ENCODE data around the gene ZNF846.
"Not testable (repeated sequence)": the region's sequence is repeated elsewhere in the genome, so short reads cannot be mapped to it uniquely, and the experiment has no call there.

The ZNF846 gene

DNA sequence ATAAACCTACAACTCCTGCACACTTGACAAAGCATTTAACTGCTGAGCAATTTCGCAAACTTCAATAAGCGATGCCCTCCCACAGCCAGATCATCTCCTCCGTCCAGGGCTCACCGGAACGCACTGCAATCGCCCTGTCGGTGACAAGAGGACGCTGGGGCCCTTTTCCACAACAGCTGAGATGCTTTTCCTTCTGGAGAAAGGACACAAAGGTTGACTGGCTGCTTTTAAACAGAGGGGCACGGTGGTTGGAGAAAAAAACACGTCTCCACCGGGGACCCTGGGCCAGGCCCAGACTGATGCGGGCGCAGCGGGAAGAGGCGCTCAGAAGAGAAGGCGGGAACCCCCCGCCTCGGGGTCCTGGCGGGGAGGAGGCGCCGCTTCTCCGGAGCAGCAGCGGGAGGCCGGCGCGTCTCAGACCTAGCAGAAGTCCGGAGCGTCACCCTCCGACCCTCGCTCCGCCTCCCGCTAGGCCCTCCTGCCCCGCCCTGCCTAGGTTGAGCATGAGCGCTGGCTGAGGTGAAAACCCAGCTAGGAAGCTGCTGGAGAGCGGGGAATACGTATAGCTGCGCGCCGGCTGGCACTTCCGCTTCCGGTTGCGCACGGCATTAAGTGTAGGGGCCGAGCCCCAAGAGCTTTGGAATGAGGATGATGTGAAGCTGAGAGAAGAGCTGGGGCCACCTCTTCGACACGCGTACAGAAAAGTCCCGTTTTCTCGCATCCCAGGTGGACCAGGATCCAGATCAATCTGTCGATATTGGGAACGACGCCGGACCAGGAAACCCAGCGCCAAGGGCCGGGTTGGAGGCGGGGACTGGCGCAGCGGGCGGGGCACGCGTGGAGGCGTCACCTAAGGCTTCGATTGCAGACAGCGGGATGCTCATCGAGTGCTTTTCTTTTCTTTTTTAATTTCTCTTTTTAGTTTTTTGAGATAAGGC lies at the start of gene ZNF846:
Gene ZNF846, minus strand, starts transcription at position 564 of the 938 bp plus-strand sequence. CDS start 3,788 bp downstream, outside the sequence.
- DNase-seq (ENCODE audit: low read depth in 2 of 2), result peak; percentile 83 to 86

DNA sequence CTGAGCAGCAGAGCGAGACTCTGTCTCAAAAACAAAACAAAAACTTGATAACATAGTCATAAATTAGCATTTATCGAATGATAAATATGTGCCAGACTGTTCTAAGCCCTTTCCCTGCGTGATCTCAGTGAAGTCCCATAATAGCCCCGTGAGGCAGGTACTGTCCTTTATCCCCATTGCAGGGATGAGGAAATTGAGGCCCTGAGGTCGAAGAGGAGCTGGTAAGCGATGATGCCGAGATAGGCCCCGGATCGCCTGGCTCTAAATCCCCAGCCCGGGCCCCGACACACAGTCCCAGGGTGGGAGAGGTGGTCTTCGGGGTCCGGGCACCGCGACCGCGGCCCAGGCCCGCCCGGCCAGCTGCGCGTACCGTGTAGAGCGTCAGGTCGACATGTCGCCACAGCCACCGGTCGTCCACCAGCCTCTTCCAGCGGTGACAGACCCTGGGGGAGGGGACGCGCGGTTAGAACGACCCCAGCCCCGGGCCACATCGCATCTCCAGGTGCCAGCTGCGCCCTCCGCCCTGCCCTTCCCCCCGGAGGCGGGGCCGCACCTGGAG lies 49.7 kb upstream of the ZNF846 start:
- DNase-seq (ENCODE audit: low read depth in 2 of 2), result no peak

DNA sequence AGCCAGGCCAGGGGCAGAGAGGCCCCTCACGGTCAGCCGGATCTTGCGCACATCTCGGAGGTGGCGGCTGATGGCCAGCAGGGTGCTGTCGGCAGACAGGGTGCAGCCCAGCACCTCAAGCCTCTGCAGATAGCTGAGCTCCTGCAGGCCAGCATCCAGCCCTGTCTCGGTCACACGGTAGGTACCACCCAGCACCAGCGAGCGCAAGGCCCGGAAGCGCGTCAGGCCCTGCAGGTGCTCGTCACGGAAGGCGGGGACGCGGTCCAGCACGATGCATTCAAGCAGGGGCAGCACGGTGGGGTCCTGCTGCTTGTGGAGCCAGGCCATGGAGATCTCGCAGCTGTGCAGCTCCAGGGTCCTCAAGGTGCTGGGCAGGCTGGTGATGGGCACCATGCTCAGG lies 42.6 kb upstream of the ZNF846 start:
- no peak for DNase-seq (ENCODE audit: low read depth in 2 of 2)

DNA sequence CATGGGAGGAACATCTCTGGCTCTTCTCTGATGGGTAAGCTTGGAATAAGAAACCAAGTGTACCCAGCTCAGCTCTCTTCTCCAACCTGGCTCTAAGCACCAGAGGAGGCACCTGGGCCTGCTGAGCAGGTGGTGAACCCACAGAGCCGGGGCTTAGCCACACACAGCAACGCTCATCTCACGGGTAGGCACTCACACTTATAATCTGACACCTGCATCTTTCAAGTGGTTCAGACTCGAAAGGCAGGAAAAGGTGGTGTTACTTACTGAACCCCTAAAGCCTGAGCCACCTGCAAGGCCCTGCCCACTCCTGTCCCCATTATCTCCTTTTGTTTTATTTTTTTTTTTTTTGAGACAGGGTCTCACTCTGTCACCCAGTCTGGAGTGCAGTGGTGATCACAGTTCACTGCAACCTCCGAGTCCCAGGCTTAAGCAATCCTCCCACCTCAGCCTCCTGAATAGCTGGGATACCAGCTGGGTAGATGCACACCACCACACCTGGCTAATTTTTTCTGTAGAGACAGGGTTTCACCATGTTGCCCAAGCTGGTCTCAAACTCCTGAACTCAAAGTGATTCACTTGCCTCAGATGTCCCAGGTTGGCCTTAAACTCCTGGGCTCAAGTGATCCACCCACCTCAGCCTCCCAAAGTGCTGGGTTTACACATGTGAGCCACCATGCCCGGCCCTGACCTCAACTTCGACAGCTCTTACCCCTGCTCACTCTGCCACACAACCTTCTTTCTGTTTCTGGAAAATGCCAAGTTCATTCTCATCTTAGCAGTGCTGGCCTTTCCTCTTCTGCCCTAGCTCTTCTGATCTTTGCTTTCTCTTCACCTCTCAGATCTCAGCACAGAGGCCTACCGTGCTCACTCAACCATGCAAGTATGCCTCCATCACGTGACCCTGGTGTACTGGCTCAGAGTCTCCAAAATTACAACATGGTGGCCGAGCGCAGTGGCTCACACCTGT lies 40.6 kb upstream of the ZNF846 start:
- no peak for DNase-seq (ENCODE audit: low read depth in 2 of 2)

DNA sequence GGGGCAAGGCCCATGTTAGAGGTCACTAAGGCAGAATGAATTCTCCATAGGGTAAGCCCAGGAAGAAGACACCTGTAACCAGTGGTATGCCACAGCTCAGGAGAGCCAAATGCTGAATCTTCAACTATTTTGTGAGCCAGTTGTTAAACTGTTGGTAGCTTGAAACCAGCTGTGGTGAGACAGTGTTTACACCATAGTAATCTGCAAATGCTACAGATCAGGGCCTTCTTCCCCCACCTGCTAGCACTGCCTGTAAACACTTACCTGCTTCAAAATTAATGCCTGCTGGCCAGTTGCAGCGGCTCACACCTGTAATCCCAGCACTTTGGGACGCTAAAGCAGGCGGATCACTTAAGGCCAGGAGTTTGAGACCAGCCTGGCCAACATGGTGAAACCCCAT lies 38.3 kb upstream of the ZNF846 start:
- DNase-seq (ENCODE audit: low read depth in 2 of 2), result no peak

DNA sequence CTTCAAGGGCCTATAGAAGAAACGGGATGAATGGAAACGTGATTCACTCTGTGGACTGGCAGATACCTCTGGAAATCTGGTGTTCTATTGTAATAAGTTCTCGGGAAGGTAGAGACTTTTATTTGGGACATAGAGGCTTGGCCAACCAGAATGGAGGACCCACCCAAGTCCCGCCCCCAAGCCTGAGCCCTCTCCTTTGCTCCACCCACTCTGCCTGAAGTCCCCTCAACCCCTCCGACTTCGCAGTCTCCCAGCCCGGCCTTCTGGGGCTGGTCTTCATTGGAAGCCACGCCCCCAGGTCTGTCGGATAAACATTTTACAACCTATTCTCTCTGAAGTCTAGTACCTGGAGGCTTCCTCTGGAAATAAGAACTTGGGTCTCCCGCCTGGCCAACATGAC lies 33.4 kb upstream of the ZNF846 start:
- DNase-seq (ENCODE audit: low read depth in 2 of 2), result no peak

DNA sequence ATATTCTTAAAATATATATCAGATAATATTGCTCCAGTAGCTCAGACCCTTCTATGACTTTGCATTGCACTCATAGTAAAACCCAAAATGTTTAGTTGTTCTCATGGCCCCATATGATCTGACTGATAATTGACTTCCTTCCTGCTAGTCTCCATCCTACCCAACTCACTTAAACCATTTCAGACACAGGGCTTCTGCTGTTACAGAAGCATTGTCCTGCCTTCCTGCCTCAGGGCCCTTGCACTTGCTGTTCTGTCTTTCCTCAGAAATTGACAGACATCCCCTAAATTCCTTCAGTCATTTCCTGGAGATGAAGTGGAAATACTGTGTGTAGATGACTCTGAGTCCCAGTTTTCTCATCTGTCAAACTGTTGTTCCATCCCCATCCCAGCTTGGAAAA lies 30.6 kb upstream of the ZNF846 start:
- no peak for DNase-seq (ENCODE audit: low read depth in 2 of 2)

DNA sequence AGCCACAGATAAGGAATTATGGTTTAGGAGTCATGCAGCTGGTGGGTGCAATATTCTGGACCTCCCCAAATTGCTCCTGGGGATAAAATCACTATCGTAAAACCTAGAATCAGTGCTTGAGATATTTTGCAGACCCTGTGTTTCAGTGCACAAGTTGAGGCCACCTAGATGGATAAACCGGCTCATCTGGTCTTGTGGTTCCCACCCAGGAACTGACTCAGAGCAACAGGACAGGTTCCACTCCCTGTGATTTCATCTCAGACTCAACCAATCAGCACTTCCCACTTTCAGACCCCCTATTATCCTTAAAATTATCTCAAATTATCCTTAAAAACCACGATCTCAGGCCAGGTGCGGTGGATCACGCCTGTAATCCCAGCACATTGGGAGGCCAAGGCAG lies 29.3 kb upstream of the ZNF846 start:
- no peak for DNase-seq (ENCODE audit: low read depth in 2 of 2)

DNA sequence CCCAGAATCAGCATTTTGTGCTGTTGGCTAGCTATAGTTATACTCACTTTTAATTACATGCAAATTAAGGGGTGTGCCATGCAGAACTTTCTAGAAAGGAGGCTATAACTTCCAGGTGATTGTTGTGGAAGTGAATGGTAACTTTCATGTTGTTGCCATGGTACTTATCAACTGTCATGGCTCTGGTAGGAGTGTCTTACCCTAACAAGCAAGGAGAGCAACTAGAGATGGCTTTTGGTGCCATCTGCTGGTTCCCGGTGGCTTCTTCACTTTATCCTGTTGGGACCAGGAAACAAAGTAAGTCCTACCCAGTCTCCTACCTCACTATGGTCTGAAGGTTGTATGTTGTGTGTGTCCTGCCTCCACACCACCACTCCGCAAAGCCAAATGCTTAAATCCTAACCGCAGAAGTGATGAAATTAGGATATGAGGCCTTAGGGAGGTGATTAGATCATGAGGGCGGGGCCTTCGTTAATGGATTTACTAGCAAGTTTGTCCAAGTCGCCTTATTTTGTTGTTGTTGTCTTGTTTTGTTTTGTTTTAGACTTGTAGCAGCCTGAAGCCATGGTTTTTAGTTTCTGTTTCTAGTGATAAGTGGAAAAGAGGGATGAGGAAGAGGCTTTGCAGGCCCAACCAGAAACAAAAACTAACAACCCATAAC lies 27.7 kb upstream of the ZNF846 start:
- peak; percentile 62 for DNase-seq (ENCODE audit: low read depth in 2 of 2)

DNA sequence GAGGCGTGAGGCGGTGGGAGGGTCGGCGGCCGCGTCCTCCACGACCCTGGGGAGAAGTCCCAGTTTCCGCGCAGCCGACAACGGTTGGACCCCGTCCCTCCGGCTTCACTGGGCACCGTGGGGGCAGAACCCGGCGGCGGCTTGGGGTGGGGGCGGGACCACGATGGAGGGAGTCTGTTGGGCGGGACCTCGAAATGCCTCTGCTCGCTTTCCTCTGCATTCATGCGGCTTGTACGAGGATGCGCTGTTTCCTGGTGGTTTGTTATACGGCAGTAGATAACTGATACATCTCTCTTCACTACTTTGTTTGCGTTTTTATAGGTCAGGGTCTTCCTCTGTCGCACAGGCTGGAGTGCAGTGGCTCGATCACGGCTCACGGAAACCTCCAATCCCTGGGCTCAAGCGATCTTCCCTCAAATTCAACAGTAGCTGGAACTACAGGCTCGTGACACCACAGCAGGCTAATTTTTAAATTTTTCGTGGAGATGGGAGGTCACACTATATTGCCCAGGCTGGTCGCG lies 24.6 kb upstream of the ZNF846 start:
- peak; percentile 25 to 47 for DNase-seq (ENCODE audit: low read depth in 2 of 2)

DNA sequence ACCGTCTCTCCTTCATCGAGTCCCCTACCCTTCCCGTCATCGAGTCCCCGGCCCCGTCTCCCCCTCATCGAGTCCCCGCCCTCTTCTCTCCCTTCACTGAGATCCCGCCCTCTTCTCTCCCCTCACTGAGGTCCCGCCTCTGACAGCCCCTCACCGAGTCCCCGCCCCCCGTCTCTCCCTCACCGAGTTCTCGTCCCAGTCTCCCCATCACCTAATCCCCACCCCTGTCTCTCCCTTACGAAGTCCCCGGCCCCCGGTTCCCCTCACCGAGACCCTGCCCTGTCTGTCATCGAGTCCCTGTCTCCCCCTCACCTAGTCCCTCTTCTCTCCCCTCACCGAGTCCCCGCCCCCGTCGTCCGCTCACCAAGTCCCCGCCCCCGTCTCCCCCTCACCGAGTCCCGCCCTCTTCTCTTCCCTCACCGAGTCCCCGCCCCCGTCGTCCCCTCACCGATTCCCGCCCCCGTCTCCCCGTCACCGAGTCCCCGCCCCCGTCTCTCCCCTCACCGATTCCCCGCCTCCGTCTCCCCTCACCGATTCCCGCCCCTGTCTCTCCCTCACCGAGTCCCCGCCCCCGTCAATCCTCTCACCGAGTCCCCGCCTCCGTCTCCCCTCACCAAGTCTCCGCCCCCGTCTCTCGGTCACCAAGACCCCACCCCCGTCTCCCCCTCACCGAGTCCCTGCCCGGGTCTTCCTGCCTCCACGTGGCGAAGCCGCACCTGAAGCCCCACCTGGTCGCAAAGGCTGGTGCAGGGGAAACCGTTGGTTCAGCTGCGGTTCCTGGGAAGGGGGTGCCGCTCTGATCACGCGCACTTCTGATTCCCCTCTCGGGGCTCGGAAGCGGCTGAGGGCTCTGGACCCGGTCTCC lies 23.9 kb upstream of the ZNF846 start:
- DNase-seq (ENCODE audit: low read depth in 2 of 2), result peak; percentile 86 to 93

DNA sequence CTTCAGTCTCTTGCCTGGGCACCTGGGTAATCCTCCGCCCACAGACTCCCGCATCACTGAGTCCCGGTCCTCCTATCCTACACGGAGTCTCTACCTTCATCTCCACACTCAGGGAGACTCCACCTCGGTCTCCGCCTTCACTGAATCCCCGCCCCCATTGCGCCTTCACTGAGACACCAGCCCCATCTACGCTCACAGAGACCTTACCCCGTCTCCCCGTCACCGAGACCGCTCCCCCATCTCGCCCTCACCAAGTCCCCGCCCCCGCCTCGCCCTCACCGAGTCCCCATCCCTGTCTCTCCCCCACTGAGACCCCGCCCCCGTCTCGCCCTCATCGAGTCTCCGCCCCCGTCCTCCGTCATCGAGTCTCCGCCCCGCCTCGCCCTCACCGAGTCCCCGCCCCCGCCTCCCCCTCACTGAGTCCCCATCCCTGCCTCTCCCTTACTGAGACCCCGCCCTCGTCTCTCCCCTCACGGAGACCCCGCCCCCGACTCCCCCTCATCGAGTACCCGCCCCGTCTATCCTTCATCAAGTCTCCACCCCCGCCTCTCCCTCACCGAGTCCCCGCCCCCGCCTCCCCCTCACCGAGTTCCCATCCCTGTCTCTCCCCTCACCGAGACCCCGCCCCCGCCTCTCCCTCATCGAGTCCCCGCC lies 23.1 kb upstream of the ZNF846 start:
- DNase-seq (ENCODE audit: low read depth in 2 of 2), result peak; percentile 83 to 92

DNA sequence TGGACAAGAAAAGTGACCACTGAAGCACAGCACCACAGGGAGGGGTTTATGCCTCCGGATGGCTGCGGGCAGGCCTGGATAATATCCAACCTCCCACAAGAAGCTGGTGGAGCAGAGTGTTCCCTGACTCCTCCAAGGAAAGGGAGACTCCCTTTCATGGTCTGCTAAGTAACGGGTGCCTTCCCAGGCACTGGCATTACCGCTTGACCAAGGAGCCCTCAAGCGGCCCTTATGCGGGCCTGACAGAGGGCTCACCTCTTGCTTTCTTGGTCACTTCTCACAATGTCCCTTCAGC lies 22.5 kb upstream of the ZNF846 start:
- not testable (repeated sequence) for DNase-seq (ENCODE audit: low read depth in 2 of 2)

DNA sequence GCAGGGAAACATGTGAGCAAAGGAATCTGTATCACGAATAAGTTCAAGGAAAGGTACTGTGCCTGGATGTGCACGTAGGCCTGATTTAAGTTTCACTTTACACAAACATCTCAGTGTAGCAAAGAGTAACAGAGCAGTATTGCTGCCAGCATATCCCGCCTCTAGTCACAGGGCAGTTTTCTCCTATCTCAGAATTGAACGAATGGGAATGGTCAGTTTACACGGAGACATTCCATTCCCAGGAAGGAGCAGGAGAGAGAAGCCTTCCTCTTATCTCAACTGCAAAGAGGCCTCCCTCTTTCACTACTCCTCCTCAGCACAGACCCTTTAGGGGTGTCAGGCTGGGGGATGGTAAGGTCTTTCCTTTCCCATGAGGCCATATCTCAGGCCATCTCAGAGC lies 21.0 kb upstream of the ZNF846 start:
- not testable (repeated sequence) for DNase-seq (ENCODE audit: low read depth in 2 of 2)

DNA sequence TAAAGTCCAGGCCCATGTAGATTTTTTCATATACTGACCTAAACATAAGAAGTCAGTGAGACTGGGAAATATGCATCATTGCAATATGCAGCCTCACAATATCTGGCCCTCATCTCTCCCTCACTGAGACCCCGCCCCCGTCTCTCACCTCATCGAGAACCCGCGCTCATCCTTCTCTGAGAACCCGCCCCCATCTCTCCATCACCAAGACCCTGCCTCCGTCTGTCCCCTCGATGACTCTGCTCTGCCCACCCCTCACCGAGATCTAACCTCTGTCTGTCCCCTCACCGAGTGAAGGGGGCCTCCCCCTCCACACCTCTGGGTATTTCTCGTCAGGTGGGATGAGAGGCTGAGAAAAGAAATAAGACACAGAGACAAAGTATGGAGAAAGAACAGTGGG lies 20.5 kb upstream of the ZNF846 start:
- DNase-seq (ENCODE audit: low read depth in 2 of 2), result no peak

DNA sequence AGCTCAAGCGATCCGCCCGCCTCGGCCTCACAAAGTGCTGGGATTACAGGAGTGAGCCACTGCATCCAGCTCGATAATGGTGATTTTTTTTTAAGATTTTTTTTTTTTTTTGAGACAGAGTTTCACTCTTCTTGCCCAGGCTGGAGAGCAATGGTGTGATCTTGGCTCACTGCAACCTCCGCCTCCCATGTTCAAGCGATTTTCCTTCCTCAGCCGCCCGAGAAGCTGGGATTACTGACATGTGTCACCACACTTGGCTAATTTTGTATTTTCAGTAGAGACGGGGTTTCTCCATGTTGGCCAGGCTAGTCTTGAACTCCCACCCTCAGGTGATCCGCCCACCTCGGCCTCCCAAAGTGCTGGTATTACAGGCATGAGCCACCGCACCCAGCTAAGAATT lies 20.1 kb upstream of the ZNF846 start:
- DNase-seq (ENCODE audit: low read depth in 2 of 2), result not testable (repeated sequence)

DNA sequence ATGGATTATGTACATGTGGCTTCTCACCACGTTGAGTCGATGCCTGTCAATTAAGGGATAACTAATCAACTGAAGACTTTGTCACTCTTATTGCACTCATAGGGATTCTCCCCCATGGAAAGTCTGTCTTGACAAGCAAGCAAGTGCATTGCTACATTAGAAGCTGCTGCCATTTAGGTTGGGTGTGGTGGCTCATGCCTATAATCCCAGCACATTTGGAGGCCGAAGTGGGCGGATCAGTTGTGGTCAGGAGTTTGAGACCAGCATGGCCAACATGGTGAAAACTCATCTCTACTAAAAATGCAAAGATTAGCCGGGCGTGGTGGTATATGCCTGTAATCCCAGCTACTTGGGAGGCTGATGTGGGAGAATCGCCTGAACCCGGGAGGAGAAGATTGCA lies 18.3 kb upstream of the ZNF846 start:
- no peak for DNase-seq (ENCODE audit: low read depth in 2 of 2)

DNA sequence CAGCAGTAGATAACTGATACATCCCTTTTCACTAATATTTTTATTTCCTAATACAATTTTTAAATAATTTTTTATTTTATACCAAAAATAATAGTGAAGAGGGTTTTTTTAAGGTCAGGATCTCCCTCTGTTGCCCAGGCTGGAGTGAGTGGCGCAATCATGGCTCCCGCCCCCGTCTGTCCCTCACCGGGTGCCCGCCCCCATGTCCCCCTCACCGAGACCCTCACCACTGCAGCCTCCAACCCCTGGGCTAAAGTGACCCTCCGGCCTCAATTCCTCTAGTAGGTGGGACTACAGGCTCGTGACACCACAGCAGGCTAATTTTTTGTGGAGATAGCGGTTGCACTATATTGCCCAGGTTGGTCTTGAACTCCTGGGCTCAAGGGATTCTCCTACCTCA lies 17.8 kb upstream of the ZNF846 start:
- no peak for DNase-seq (ENCODE audit: low read depth in 2 of 2)

DNA sequence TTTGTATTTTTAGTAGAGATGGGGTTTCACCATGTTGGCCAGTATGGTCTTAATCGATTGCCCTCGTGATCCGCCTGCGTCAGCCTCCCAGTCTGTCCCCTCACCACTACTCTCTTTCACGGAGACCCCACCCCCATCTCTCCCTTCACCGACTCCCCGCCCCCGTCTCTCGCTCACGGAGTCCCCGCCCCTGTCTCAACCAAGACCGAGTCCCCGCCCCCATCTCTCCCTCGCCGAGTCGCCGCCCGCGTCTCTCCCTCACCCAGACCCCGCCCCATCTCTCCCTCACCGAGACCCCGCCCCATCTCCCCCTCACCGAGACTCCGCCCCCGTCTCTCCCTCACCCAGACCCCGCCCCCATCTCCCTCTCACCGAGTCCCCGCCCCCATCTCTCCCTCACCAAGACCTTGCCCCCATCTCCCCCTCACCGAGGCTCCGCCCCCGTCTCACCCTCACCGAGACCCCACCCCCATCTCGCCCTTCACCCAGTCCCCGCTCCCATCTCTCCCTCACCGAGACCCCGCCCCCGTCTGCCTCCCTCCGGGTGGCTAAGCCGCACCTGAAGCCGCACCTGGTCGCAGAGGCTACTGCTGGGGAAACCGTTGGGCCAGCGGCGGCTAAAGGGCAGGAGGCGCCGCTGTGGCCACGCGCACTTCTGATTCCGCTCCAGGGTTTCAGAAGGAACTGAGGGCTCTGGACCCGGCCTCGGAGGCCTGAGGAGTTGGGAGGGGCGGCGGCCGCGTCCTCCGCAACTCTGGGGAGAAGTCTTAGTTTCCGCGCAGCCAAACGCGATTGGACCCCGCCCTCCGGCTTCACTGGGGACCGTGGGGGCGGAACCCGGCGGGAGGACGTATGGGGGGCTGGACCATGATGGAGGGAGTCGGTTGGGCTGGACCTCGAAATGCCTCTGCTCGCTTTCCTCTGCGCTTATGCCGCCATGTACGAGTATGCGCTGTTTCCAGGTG lies 17.1 kb upstream of the ZNF846 start:
- DNase-seq (ENCODE audit: low read depth in 2 of 2), result peak; percentile 92 to 96

Data from stimulated activated CD8-positive, alpha-beta memory T cell treated with anti-CD3 and anti-CD28 coated beads, Interleukin-7, amount 100 ng/mL, for 1 hour (primary cell).